SK-N-SH (cell line): Measurements from ENCODE around the gene CSRP1. TPM values are rescaled to one million over a fixed set of nuclear protein-coding genes. Genes with fewer than 3 reads are reported as not detected.

Source experiments
- CTCF ChIA-PET: fragments of 300-600, 350-600 bp; formaldehyde crosslinking; extraction: SDS; loops from one replicate; lab custom pipeline; 2021; lab: Yijun Ruan, JAX
- POLR2A ChIA-PET: fragments of 350-600 bp; sonication (Branson Sonifier 250); formaldehyde crosslinking; extraction: SDS; loops from one replicate; lab custom pipeline; 2020; ENCODE audit warnings: antibody characterized with exemption, inconsistent platforms; lab: Yijun Ruan, JAX
- DNase-seq: peaks from one replicate; pipeline ENCODE4 v3.0.0; 2012
- H2AFZ ChIP-seq: fragments of 200-600 bp; sonication (generic); 2 replicates; pipeline ENCODE4 v1.8.1; 2016; ENCODE audit warnings: antibody characterized with exemption, mild to moderate bottlenecking, low read depth
- H3F3A ChIP-seq: fragments of 200-600 bp; sonication (generic); replicated peaks from 2 replicates; pipeline ENCODE3; 2016; ENCODE audit warnings: antibody characterized with exemption, mild to moderate bottlenecking; ENCODE audit not compliant: insufficient read depth
- H3K27ac ChIP-seq, 2 experiments: fragments of 200-500 bp in 1 of 2; fragments of 200-600 bp in 1 of 2; sonication (Bioruptor generic) in 1 of 2; sonication (generic), shearing (Covaris generic) in 1 of 2; 2 replicates each; pipeline versions ENCODE4 v1.5.1 to v1.6.1; 2014 to 2016; ENCODE audit warnings: low read depth in 2 of 2, inconsistent platforms in 1 of 2, low read length in 1 of 2, mild to moderate bottlenecking in 1 of 2, mixed read lengths in 1 of 2
- H3K27me3 ChIP-seq: fragments of 200-600 bp; sonication (generic), shearing (Covaris generic); 2 replicates; pipeline ENCODE4 v1.6.1; 2016; ENCODE audit warnings: mixed run types; ENCODE audit not compliant: insufficient read depth
- H3K36me3 ChIP-seq, 2 experiments: fragments of 200-500 bp in 1 of 2; fragments of 200-600 bp in 1 of 2; sonication (Bioruptor generic) in 1 of 2; sonication (generic) in 1 of 2; replicated peaks in 1 of 2; 2 replicates each; pipeline versions ENCODE3 to v1.5.1; 2014 to 2016; ENCODE audit warnings: low read length in 1 of 2, mild to moderate bottlenecking in 1 of 2; ENCODE audit not compliant: insufficient read depth in 2 of 2, control insufficient read depth in 1 of 2
- H3K4me1 ChIP-seq, 2 experiments: fragments of 200-500 bp in 1 of 2; fragments of 200-600 bp in 1 of 2; sonication (Bioruptor generic) in 1 of 2; sonication (generic), shearing (Covaris generic) in 1 of 2; 2 replicates each; pipeline versions ENCODE4 v1.5.1 to v1.6.1; 2014 to 2016; ENCODE audit warnings: low read depth in 1 of 2, low read length in 1 of 2, mixed run types in 1 of 2; ENCODE audit not compliant: insufficient read depth in 2 of 2, control insufficient read depth in 1 of 2
- H3K4me2 ChIP-seq: fragments of 200-600 bp; sonication (generic), shearing (Covaris generic); 2 replicates; pipeline ENCODE4 v1.6.1; 2017; ENCODE audit warnings: mixed run types
- H3K4me3 ChIP-seq, 2 experiments: fragments of 200-500 bp in 1 of 2; fragments of 200-600 bp in 1 of 2; sonication (Bioruptor generic) in 1 of 2; sonication (generic), shearing (Covaris generic) in 1 of 2; 2 replicates each; pipeline versions ENCODE4 v1.5.1 to v1.8.1; 2014 to 2016; ENCODE audit warnings: low read depth in 2 of 2, inconsistent platforms in 1 of 2, low read length in 1 of 2, mild to moderate bottlenecking in 1 of 2, mixed read lengths in 1 of 2, moderate library complexity in 1 of 2
- H3K79me2 ChIP-seq: fragments of 200-600 bp; sonication (generic); 2 replicates; pipeline ENCODE4 v1.8.1; 2017; ENCODE audit warnings: mild to moderate bottlenecking; ENCODE audit not compliant: insufficient read depth
- H3K9ac ChIP-seq: fragments of 200-600 bp; sonication (generic); 2 replicates; pipeline ENCODE4 v1.6.1; 2017; ENCODE audit warnings: mixed run types
- H3K9me2 ChIP-seq: fragments of 200-600 bp; sonication (generic); 2 replicates; pipeline ENCODE4 v1.6.1; 2017; ENCODE audit warnings: mixed run types
- H3K9me3 ChIP-seq: fragments of 200-600 bp; sonication (generic); 2 replicates; pipeline ENCODE4 v1.6.1; 2017; ENCODE audit warnings: mixed run types, mild to moderate bottlenecking, moderate library complexity
- H4K20me1 ChIP-seq: fragments of 200-600 bp; sonication (generic); 2 replicates; pipeline ENCODE4 v1.6.1; 2017; ENCODE audit warnings: mild to moderate bottlenecking, mixed run types; ENCODE audit not compliant: insufficient read depth
- CTCF ChIP-seq: fragments of 200-600 bp; sonication (generic); IDR thresholded peaks from 2 replicates; pipeline ENCODE4 v1.6.1; 2017; ENCODE audit warnings: antibody characterized with exemption, mild to moderate bottlenecking, moderate library complexity
- ELF1 ChIP-seq: IDR thresholded peaks from 2 replicates; pipeline ENCODE4 v1.4.0; 2012
- EP300 ChIP-seq, 2 experiments: IDR thresholded peaks; 2 replicates each; pipeline versions ENCODE4 v1.4.0 to v1.6.1; 2012; ENCODE audit warnings: borderline replicate concordance in 1 of 2, low read depth in 1 of 2, low read length in 1 of 2
- FOXJ3 ChIP-seq: sonication (generic); formaldehyde crosslinking; IDR thresholded peaks from 2 replicates; pipeline ENCODE4 v1.5.1; 2020; ENCODE audit warnings: mild to moderate bottlenecking, missing genetic modification reagents
- FOXM1 ChIP-seq: IDR thresholded peaks from 2 replicates; pipeline ENCODE4 v1.4.0; 2012; ENCODE audit warnings: low read depth, mild to moderate bottlenecking
- GABPA ChIP-seq: IDR thresholded peaks from 2 replicates; pipeline ENCODE4 v1.4.0; 2012; ENCODE audit warnings: low read depth, mild to moderate bottlenecking
- GATA2 ChIP-seq: sonication (generic); formaldehyde crosslinking; IDR thresholded peaks from 2 replicates; pipeline ENCODE4 v1.5.0; 2020; ENCODE audit warnings: mild to moderate bottlenecking, missing genetic modification reagents
- IRF3 ChIP-seq: fragments of 150-350 bp; IDR thresholded peaks from 2 replicates; pipeline ENCODE4 v1.6.1; 2016; ENCODE audit warnings: mild to moderate bottlenecking, low read depth, low read length
- MEF2A ChIP-seq: IDR thresholded peaks from 2 replicates; pipeline ENCODE4 v1.4.0; 2012; ENCODE audit warnings: low read depth, borderline replicate concordance
- MXI1 ChIP-seq: IDR thresholded peaks from 2 replicates; pipeline ENCODE4 v1.6.1; 2012; ENCODE audit warnings: mild to moderate bottlenecking, low read depth, low read length, improper control_type of control experiment
- RAD21 ChIP-seq: IDR thresholded peaks from 2 replicates; pipeline ENCODE4 v1.6.1; 2012; ENCODE audit warnings: mild to moderate bottlenecking, low read length
- RXRA ChIP-seq: IDR thresholded peaks from 2 replicates; pipeline ENCODE4 v1.4.0; 2012; ENCODE audit warnings: low read depth, mild to moderate bottlenecking, borderline replicate concordance
- TEAD4 ChIP-seq: IDR thresholded peaks from 2 replicates; pipeline ENCODE4 v1.4.0; 2012; ENCODE audit warnings: mild to moderate bottlenecking, borderline replicate concordance; ENCODE audit not compliant: insufficient read depth
- WGBS: methylation state at CpG from one replicate; pipeline ENCODE4 v1.1.6; 2017; ENCODE audit warnings: low lambda C conversion rate; 5-methylcytosine and 5-hydroxymethylcytosine counted together
- polyA plus RNA-seq, 3 experiments: library from polyadenylated mRNA; depleted of rRNA; stranded (reverse); fragments of >200 nt; gene quantifications; 2 replicates each; pipeline ENCODE4 v1.2.3, GENCODE V29; 2012
- TF ChIP-seq, protein P1 (sequence below): IDR thresholded peaks from 2 replicates; pipeline ENCODE4 v1.4.0; 2012; ENCODE audit warnings: low read depth, borderline replicate concordance
- TF ChIP-seq, protein P2 (sequence below): IDR thresholded peaks from 2 replicates; pipeline ENCODE4 v1.6.1; 2012; ENCODE audit warnings: mild to moderate bottlenecking, low read depth, low read length, moderate library complexity
- TF ChIP-seq, protein P3 (sequence below): fragments of 150-350 bp; IDR thresholded peaks from 2 replicates; pipeline ENCODE4 v1.6.1; 2017; ENCODE audit warnings: antibody characterized with exemption, low read length, low read depth, borderline replicate concordance

The CSRP1 gene
- polyA plus RNA-seq, 1 of the 3 experiments (the other 2 are of a cell fraction): 373 TPM

DNA sequence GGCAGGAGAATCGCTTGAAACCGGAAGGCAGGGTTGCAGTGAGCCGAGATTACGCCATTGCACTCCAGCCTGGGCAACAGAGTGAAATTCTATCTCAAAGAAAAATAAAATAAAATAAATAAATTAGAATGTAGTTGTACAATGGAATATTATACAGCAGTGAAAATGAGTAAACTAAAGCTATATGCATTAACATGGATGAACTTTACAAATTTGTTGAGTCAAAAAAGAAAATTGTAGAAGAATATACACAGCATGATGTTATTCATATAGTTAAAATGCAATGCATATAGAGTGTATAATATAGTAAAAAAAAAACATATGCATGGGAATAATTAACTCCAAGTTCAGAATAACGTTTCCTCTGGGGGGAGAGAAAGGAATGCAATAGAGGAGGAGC is 21.0 kb upstream of the CSRP1 start:
- Histone ChIP-seq H2AFZ (no peak overlapping the region), H3F3A (peaks cover 18% of the 10 kb centered on the region), H4K20me1 (no peaks in the 10 kb centered on the region), H3K9me3 (peaks cover 7% of the 10 kb centered on the region), H3K79me2 (no peaks in the 10 kb centered on the region), H3K27me3 (no peaks in the 10 kb centered on the region), H3K4me2 (no peak overlapping the region)
- POLR2A ChIA-PET: no interaction called here
- DNase-seq: no peak
- WGBS: 80% methylated on average over 5 of the region's 5 CpGs
- no peak for TF ChIP-seq RXRA
- TF ChIP-seq RAD21: no peak
- TF ChIP-seq TEAD4: no peak
- TF ChIP-seq, protein P1, sequence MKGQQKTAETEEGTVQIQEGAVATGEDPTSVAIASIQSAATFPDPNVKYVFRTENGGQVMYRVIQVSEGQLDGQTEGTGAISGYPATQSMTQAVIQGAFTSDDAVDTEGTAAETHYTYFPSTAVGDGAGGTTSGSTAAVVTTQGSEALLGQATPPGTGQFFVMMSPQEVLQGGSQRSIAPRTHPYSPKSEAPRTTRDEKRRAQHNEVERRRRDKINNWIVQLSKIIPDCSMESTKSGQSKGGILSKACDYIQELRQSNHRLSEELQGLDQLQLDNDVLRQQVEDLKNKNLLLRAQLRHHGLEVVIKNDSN: no peak
- TF ChIP-seq FOXM1: no peak
- TF ChIP-seq EP300 (IDR thresholded peaks at IDR 0.05; ENCODE audit: borderline replicate concordance in 1 of 2, low read depth in 1 of 2, low read length in 1 of 2): no peak
- TF ChIP-seq, protein P2, sequence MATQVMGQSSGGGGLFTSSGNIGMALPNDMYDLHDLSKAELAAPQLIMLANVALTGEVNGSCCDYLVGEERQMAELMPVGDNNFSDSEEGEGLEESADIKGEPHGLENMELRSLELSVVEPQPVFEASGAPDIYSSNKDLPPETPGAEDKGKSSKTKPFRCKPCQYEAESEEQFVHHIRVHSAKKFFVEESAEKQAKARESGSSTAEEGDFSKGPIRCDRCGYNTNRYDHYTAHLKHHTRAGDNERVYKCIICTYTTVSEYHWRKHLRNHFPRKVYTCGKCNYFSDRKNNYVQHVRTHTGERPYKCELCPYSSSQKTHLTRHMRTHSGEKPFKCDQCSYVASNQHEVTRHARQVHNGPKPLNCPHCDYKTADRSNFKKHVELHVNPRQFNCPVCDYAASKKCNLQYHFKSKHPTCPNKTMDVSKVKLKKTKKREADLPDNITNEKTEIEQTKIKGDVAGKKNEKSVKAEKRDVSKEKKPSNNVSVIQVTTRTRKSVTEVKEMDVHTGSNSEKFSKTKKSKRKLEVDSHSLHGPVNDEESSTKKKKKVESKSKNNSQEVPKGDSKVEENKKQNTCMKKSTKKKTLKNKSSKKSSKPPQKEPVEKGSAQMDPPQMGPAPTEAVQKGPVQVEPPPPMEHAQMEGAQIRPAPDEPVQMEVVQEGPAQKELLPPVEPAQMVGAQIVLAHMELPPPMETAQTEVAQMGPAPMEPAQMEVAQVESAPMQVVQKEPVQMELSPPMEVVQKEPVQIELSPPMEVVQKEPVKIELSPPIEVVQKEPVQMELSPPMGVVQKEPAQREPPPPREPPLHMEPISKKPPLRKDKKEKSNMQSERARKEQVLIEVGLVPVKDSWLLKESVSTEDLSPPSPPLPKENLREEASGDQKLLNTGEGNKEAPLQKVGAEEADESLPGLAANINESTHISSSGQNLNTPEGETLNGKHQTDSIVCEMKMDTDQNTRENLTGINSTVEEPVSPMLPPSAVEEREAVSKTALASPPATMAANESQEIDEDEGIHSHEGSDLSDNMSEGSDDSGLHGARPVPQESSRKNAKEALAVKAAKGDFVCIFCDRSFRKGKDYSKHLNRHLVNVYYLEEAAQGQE: no peak
- no peak for TF ChIP-seq FOXJ3 (CRISPR knock-in tag)
- no peak for TF ChIP-seq MEF2A
- TF ChIP-seq, all 33 proteins: peak for 0
- H3K36me3 ChIP-seq: no peaks in the 10 kb centered on the region
- no peak overlapping the region for H3K9ac ChIP-seq
- CTCF ChIA-PET: interaction anchor here (5.2 to 6.8 kb wide), 2 partner anchors 15 to 266 kb away, joined by 71 to 83 read pairs; no protein-coding TSS in a partner anchor
- H3K27ac ChIP-seq: no peak overlapping the region
- no peak overlapping the region for H3K4me3 ChIP-seq
- H3K9me2 ChIP-seq: no peaks in the 10 kb centered on the region
- peaks cover 8 to 21% of the 10 kb centered on the region in 2 experiments; a peak in 3 of 4 replicates for H3K4me1 ChIP-seq

GRCh38 chr1:201525193-201525778 is 18.4 kb upstream of the CSRP1 start:
- H3K4me2 ChIP-seq: no peak overlapping the region
- ChIA-PET CTCF (interaction anchor here (1.2 to 6.8 kb wide), 4 partner anchors 12 to 268 kb away, joined by 3 to 71 read pairs (median 6); no protein-coding TSS in a partner anchor), POLR2A (no interaction called here)
- 83% methylated on average over 1 of the region's 1 CpG for WGBS
- no peaks in the 10 kb centered on the region for H3K27me3 ChIP-seq
- TF ChIP-seq GATA2 (CRISPR knock-in tag) (no peak), MXI1 (no peak), ELF1 (no peak), GABPA (no peak), CTCF (no peak), IRF3 (no peak)
- TF ChIP-seq, protein P3, sequence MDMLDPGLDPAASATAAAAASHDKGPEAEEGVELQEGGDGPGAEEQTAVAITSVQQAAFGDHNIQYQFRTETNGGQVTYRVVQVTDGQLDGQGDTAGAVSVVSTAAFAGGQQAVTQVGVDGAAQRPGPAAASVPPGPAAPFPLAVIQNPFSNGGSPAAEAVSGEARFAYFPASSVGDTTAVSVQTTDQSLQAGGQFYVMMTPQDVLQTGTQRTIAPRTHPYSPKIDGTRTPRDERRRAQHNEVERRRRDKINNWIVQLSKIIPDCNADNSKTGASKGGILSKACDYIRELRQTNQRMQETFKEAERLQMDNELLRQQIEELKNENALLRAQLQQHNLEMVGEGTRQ: no peak
- DNase-seq: no peak
- no peak overlapping the region for H3K9ac ChIP-seq
- peaks cover 0 to 2% of the 10 kb centered on the region in 2 experiments; a peak in 1 of 4 replicates for H3K4me1 ChIP-seq
- H3K4me3 ChIP-seq: no peak overlapping the region
- H4K20me1 ChIP-seq: no peaks in the 10 kb centered on the region
- H3K36me3 ChIP-seq: no peaks in the 10 kb centered on the region
- no peaks in the 10 kb centered on the region for H3K9me2 ChIP-seq
- H3K27ac ChIP-seq: no peak overlapping the region
- peaks cover 18% of the 10 kb centered on the region for H3F3A ChIP-seq
- no peaks in the 10 kb centered on the region for H3K79me2 ChIP-seq
- H2AFZ ChIP-seq: no peak overlapping the region
- peaks cover 7% of the 10 kb centered on the region for H3K9me3 ChIP-seq
